ENCODE results near the gene DCXR. TPM values are rescaled to one million over a fixed set of nuclear protein-coding genes. Genes with fewer than 3 reads are reported as not detected.
A peak's percentile ranks its signal among the peaks of the same experiment; 100 is the strongest.

Gene DCXR
- total and polyA plus RNA-seq, 2 of the 13 experiments (the other 11 are each of a cell fraction or from before 2014, with no cell fraction given), result 287 to 311 TPM

DNA sequence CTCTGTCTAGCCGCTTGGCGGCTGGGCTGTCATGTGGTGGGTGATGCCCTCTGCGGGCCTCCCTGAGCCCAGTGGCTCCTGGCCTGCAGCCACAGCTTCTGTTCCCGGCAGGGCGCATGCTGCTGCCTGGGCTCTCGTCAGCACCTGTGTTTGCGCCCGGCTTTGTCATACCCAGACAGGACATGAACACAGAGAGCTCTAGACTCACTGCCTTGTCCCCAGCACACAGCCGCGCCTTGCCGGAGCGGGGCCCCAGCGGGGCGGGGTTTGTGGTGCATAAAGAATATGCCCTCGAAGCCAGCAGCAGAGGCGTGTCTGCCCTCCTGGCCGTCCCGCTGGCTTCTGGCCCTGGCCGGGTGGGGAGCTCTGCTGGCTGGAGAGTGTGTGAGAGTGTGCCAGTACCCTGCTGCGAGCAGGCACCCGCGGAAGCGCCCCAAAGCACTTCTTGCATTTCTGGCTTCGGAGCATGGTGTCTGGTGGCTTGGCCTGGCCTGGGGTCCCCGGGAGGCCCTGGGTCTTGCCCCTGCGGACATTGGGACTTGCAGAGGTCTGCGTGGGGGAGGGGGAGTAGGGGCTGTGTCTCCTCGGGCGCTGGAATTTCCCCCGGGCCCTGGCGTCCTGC, 45.7 kb downstream of the DCXR start (continued):
- TF ChIP-seq SUZ12 (IDR thresholded peaks at IDR 0.05; ENCODE audit: low read depth, low read length), result no peak
- TF ChIP-seq SSRP1 (CRISPR knock-in tag; IDR thresholded peaks at IDR 0.05), result 0 out of 2 replicates have a peak, but pooled peaks have one; percentile 16
- no peak for TF ChIP-seq RFXANK (CRISPR knock-in tag; IDR thresholded peaks at IDR 0.05)
- no peak; the same call in 1 of the 2 replicates for TF ChIP-seq ZNF333 (CRISPR knock-in tag; IDR thresholded peaks at IDR 0.05; ENCODE audit: borderline replicate concordance)
- no peak for TF ChIP-seq ZNF382 (CRISPR knock-in tag; IDR thresholded peaks at IDR 0.05; ENCODE audit: borderline replicate concordance)
- TF ChIP-seq, protein P1, sequence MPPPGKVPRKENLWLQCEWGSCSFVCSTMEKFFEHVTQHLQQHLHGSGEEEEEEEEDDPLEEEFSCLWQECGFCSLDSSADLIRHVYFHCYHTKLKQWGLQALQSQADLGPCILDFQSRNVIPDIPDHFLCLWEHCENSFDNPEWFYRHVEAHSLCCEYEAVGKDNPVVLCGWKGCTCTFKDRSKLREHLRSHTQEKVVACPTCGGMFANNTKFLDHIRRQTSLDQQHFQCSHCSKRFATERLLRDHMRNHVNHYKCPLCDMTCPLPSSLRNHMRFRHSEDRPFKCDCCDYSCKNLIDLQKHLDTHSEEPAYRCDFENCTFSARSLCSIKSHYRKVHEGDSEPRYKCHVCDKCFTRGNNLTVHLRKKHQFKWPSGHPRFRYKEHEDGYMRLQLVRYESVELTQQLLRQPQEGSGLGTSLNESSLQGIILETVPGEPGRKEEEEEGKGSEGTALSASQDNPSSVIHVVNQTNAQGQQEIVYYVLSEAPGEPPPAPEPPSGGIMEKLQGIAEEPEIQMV (CRISPR knock-in tag; IDR thresholded peaks at IDR 0.05; ENCODE audit: low read depth), result peak; percentile 39; the same call in 1 of the 2 replicates
- peak; percentile 71; the same call in 1 of the 2 replicates for TF ChIP-seq ETV5 (CRISPR knock-in tag; IDR thresholded peaks at IDR 0.05; ENCODE audit: borderline replicate concordance)
- no peak for TF ChIP-seq SIX1 (CRISPR knock-in tag; IDR thresholded peaks at IDR 0.05; ENCODE audit: borderline replicate concordance)
- TF ChIP-seq, protein P2, sequence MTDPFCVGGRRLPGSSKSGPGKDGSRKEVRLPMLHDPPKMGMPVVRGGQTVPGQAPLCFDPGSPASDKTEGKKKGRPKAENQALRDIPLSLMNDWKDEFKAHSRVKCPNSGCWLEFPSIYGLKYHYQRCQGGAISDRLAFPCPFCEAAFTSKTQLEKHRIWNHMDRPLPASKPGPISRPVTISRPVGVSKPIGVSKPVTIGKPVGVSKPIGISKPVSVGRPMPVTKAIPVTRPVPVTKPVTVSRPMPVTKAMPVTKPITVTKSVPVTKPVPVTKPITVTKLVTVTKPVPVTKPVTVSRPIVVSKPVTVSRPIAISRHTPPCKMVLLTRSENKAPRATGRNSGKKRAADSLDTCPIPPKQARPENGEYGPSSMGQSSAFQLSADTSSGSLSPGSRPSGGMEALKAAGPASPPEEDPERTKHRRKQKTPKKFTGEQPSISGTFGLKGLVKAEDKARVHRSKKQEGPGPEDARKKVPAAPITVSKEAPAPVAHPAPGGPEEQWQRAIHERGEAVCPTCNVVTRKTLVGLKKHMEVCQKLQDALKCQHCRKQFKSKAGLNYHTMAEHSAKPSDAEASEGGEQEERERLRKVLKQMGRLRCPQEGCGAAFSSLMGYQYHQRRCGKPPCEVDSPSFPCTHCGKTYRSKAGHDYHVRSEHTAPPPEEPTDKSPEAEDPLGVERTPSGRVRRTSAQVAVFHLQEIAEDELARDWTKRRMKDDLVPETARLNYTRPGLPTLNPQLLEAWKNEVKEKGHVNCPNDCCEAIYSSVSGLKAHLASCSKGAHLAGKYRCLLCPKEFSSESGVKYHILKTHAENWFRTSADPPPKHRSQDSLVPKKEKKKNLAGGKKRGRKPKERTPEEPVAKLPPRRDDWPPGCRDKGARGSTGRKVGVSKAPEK (CRISPR knock-in tag; IDR thresholded peaks at IDR 0.05; ENCODE audit: borderline replicate concordance), result no peak; the same call in 1 of the 2 replicates
- TF ChIP-seq GABPB1 (CRISPR knock-in tag; IDR thresholded peaks at IDR 0.05), result peak; percentile 77
- TF ChIP-seq HOXA3 (CRISPR knock-in tag; IDR thresholded peaks at IDR 0.05), result peak; percentile 82
- TF ChIP-seq U2AF1 (optimal IDR thresholded peaks at IDR 0.05; ENCODE audit: low read depth, low read length), result peak; percentile 85
- TF ChIP-seq MXD4 (CRISPR knock-in tag; IDR thresholded peaks at IDR 0.05), result peak; percentile 90
- TF ChIP-seq, protein P3, sequence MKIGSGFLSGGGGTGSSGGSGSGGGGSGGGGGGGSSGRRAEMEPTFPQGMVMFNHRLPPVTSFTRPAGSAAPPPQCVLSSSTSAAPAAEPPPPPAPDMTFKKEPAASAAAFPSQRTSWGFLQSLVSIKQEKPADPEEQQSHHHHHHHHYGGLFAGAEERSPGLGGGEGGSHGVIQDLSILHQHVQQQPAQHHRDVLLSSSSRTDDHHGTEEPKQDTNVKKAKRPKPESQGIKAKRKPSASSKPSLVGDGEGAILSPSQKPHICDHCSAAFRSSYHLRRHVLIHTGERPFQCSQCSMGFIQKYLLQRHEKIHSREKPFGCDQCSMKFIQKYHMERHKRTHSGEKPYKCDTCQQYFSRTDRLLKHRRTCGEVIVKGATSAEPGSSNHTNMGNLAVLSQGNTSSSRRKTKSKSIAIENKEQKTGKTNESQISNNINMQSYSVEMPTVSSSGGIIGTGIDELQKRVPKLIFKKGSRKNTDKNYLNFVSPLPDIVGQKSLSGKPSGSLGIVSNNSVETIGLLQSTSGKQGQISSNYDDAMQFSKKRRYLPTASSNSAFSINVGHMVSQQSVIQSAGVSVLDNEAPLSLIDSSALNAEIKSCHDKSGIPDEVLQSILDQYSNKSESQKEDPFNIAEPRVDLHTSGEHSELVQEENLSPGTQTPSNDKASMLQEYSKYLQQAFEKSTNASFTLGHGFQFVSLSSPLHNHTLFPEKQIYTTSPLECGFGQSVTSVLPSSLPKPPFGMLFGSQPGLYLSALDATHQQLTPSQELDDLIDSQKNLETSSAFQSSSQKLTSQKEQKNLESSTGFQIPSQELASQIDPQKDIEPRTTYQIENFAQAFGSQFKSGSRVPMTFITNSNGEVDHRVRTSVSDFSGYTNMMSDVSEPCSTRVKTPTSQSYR (CRISPR knock-in tag; IDR thresholded peaks at IDR 0.05; ENCODE audit: borderline replicate concordance), result peak; percentile 85; the same call in 1 of the 2 replicates
- TF ChIP-seq, protein P4, sequence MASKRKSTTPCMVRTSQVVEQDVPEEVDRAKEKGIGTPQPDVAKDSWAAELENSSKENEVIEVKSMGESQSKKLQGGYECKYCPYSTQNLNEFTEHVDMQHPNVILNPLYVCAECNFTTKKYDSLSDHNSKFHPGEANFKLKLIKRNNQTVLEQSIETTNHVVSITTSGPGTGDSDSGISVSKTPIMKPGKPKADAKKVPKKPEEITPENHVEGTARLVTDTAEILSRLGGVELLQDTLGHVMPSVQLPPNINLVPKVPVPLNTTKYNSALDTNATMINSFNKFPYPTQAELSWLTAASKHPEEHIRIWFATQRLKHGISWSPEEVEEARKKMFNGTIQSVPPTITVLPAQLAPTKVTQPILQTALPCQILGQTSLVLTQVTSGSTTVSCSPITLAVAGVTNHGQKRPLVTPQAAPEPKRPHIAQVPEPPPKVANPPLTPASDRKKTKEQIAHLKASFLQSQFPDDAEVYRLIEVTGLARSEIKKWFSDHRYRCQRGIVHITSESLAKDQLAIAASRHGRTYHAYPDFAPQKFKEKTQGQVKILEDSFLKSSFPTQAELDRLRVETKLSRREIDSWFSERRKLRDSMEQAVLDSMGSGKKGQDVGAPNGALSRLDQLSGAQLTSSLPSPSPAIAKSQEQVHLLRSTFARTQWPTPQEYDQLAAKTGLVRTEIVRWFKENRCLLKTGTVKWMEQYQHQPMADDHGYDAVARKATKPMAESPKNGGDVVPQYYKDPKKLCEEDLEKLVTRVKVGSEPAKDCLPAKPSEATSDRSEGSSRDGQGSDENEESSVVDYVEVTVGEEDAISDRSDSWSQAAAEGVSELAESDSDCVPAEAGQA (IDR thresholded peaks at IDR 0.05; ENCODE audit: low read depth), result no peak
- TF ChIP-seq, protein P4 (CRISPR knock-in tag; IDR thresholded peaks at IDR 0.05; ENCODE audit: borderline replicate concordance), result no peak; the same call in 1 of the 2 replicates
- TF ChIP-seq ZNF792 (CRISPR knock-in tag; IDR thresholded peaks at IDR 0.05), result peak; percentile 96
